PC-9 (cell line): ENCODE data around the gene CLTRN. TPM values are rescaled to one million over a fixed set of nuclear protein-coding genes. Genes with fewer than 3 reads are reported as not detected.

Source experiments
- BruUV-seq: library from RNA; stranded (reverse); fragments of 400-500 nt; replicated peaks from 2 replicates; lab custom pipeline; 2021; lab: Mats Ljungman, UMichigan
- CTCF ChIA-PET: fragments of 300-600 bp; sonication (Branson Sonifier 250); formaldehyde crosslinking; loops from one replicate; lab custom pipeline; 2022; ENCODE audit warnings: antibody characterized with exemption; lab: Charles Lee
- POLR2A ChIA-PET: fragments of 300-600 bp; sonication (Branson Sonifier 250); formaldehyde crosslinking; loops from one replicate; lab custom pipeline; 2022; ENCODE audit warnings: antibody characterized with exemption; ENCODE audit not compliant: unreplicated experiment; lab: Charles Lee
- DNase-seq, 2 experiments: peaks; one replicate each; pipeline versions ENCODE4 v3.0.0 to v3.0.0-alpha.2; 2015 to 2022; ENCODE audit warnings: mixed read lengths in 1 of 2
- H2AFZ ChIP-seq: fragments of 200-600 bp; sonication (generic); 2 replicates; pipeline ENCODE4 v1.8.1; 2017; ENCODE audit warnings: antibody characterized with exemption
- H3F3A ChIP-seq: fragments of 200-600 bp; sonication (generic); 2 replicates; pipeline ENCODE4 v1.8.1; 2017; ENCODE audit warnings: antibody characterized with exemption, mild to moderate bottlenecking, low read depth; ENCODE audit not compliant: insufficient read depth
- H3K27ac ChIP-seq: fragments of 200-600 bp; sonication (generic); 2 replicates; pipeline ENCODE4 v1.6.1; 2016; ENCODE audit warnings: mixed run types
- H3K27me3 ChIP-seq: fragments of 200-600 bp; sonication (generic); 2 replicates; pipeline ENCODE4 v1.6.1; 2016; ENCODE audit warnings: low read depth, mixed run types; ENCODE audit not compliant: insufficient read depth
- H3K36me3 ChIP-seq: fragments of 200-600 bp; sonication (generic); 2 replicates; pipeline ENCODE4 v1.6.1; 2016; ENCODE audit warnings: low read depth, mixed run types
- H3K4me1 ChIP-seq: fragments of 200-600 bp; sonication (generic); replicated peaks from 2 replicates; pipeline ENCODE4 v1.6.1; 2016; ENCODE audit warnings: mixed run types; ENCODE audit not compliant: insufficient read depth
- H3K4me2 ChIP-seq: fragments of 200-600 bp; sonication (generic); 2 replicates; pipeline ENCODE4 v1.6.1; 2017; ENCODE audit warnings: mixed run types
- H3K4me3 ChIP-seq: fragments of 200-600 bp; sonication (generic); 2 replicates; pipeline ENCODE4 v1.6.1; 2016; ENCODE audit warnings: mixed run types
- H3K79me2 ChIP-seq: fragments of 200-600 bp; sonication (generic); 2 replicates; pipeline ENCODE4 v1.6.1; 2017; ENCODE audit warnings: low read depth, mixed run types
- H3K9me2 ChIP-seq: fragments of 200-600 bp; sonication (generic); 2 replicates; pipeline ENCODE4 v1.8.1; 2017; ENCODE audit warnings: mild to moderate bottlenecking; ENCODE audit not compliant: insufficient read depth
- H3K9me3 ChIP-seq: fragments of 200-600 bp; sonication (generic); 2 replicates; pipeline ENCODE4 v1.8.1; 2016; ENCODE audit warnings: low read depth; ENCODE audit not compliant: insufficient read depth
- H4K20me1 ChIP-seq: fragments of 200-600 bp; sonication (generic); 2 replicates; pipeline ENCODE4 v1.8.1; 2017; ENCODE audit not compliant: insufficient read depth
- EZH2 ChIP-seq: fragments of 200-600 bp; sonication (generic); IDR thresholded peaks from 2 replicates; pipeline ENCODE4 v1.8.0; 2017; ENCODE audit warnings: antibody characterized with exemption, low read depth
- intact Hi-C: fragments of 100-400 bp; cut with micrococcal nuclease; formaldehyde crosslinking; loops from one replicate; pipeline ENCODE4 v1.10.0; 2022; ENCODE audit not compliant: unreplicated experiment
- total RNA-seq: library from RNA; stranded (reverse); gene quantifications from 2 replicates; pipeline ENCODE4 v1.2.3, GENCODE V29; 2021
- TF ChIP-seq, protein P1 (sequence below): fragments of 200-600 bp; sonication (generic); conservative IDR thresholded peaks from 2 replicates; pipeline ENCODE4 v1.6.1; 2017; ENCODE audit warnings: mixed run types, antibody characterized with exemption, mild to moderate bottlenecking, moderate library complexity

Gene CLTRN
- total RNA-seq, 1 experiment from 2014 or later: 2.7 TPM

- Histone ChIP-seq H3F3A (peaks cover 6% of the 10 kb centered on the region; the same call in 1 of the 2 replicates), H3K4me3 (no peak overlapping the region), H3K79me2 (peaks cover 61% of the 10 kb centered on the region), H3K9me2 (no peaks in the 10 kb centered on the region), H3K27ac (no peak overlapping the region), H3K27me3 (no peaks in the 10 kb centered on the region), H3K36me3 (peaks cover 9% of the 10 kb centered on the region; the same call in 1 of the 2 replicates), H3K4me1 (peaks cover 12% of the 10 kb centered on the region), H3K9me3 (no peaks in the 10 kb centered on the region), H3K4me2 (no peak overlapping the region), H4K20me1 (peaks cover 9% of the 10 kb centered on the region; the same call in 1 of the 2 replicates), H2AFZ (no peak overlapping the region)
- ChIA-PET POLR2A (no interaction called here), CTCF (no interaction called here)
- TF ChIP-seq, protein P1, sequence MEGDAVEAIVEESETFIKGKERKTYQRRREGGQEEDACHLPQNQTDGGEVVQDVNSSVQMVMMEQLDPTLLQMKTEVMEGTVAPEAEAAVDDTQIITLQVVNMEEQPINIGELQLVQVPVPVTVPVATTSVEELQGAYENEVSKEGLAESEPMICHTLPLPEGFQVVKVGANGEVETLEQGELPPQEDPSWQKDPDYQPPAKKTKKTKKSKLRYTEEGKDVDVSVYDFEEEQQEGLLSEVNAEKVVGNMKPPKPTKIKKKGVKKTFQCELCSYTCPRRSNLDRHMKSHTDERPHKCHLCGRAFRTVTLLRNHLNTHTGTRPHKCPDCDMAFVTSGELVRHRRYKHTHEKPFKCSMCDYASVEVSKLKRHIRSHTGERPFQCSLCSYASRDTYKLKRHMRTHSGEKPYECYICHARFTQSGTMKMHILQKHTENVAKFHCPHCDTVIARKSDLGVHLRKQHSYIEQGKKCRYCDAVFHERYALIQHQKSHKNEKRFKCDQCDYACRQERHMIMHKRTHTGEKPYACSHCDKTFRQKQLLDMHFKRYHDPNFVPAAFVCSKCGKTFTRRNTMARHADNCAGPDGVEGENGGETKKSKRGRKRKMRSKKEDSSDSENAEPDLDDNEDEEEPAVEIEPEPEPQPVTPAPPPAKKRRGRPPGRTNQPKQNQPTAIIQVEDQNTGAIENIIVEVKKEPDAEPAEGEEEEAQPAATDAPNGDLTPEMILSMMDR: no peak
- DNase-seq: no peak
- BruUV-seq: no TSS peak
- intact Hi-C loops: loop anchor here (10.0 kb wide), 1 partner anchor 534 kb away; no protein-coding TSS in a partner anchor
These were observed 15.8 kb upstream of the CLTRN start for GRCh38 chrX:15680401-15680800.

DNA sequence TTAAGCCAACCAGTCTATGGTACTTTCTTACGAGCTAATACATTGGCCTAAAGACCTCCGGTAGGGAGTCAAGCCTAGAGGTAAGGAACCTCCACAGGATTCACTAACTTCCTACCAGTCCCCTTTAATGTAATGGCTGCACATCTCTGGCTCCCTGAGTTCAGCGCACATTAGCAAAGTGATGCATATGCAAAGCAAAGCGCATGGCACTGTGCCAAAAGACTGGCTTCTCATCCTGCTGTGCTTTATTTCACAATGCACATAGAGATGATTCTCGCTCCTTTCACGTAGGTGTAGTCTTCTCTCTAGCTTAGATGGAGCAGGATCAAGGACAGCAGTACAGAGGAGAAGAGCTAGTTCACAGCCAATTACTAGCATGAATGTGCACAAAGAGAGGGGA lies 14.6 kb upstream of the CLTRN start:
- intact Hi-C loops: loop anchor here (10.0 kb wide), 1 partner anchor 344 kb away; the partner anchor contains the start of gene PIGA

DNA sequence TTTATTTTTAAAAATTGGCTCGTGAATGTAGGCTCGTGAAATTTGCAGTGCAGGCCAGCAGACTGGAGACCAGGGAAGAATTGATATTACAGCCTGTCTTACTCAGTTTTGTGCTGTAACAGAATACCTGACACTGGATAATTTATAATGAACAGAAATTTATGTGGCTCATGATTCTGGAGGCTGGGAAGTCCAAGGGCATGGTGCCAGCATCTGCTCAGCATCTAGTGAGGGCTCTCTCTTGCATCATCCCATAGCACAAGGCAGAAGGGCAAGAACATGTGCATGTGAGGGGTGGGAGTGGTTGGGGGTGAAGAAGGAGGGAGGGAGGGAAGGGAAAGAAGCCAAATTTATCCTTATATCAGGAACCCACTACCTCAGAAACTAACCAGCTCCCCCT lies 13.7 kb upstream of the CLTRN start:
- CTCF ChIA-PET: no interaction called here
- Histone ChIP-seq H3F3A (peaks cover 6% of the 10 kb centered on the region; the same call in 1 of the 2 replicates), H4K20me1 (peaks cover 9% of the 10 kb centered on the region; the same call in 1 of the 2 replicates), H3K27ac (no peak overlapping the region), H3K4me2 (no peak overlapping the region), H3K4me3 (no peak overlapping the region), H3K27me3 (no peaks in the 10 kb centered on the region), H3K9me3 (no peaks in the 10 kb centered on the region), H3K79me2 (peaks cover 61% of the 10 kb centered on the region), H3K36me3 (peaks cover 9% of the 10 kb centered on the region; the same call in 1 of the 2 replicates), H2AFZ (no peak overlapping the region), H3K4me1 (peaks cover 21% of the 10 kb centered on the region), H3K9me2 (no peaks in the 10 kb centered on the region)
- intact Hi-C loops: loop anchor here (10.0 kb wide), 1 partner anchor 344 kb away; the partner anchor contains the start of gene PIGA
- TF ChIP-seq EZH2: no peak
- TF ChIP-seq, protein P1: no peak
- no peak for DNase-seq
- BruUV-seq: no TSS peak
- POLR2A ChIA-PET: no interaction called here

More for the DNA sequence above, 14.6 kb upstream of the CLTRN start:
- POLR2A ChIA-PET: no interaction called here
- H3K36me3 ChIP-seq: peaks cover 9% of the 10 kb centered on the region; the same call in 1 of the 2 replicates
- no peaks in the 10 kb centered on the region for H3K9me2 ChIP-seq
- CTCF ChIA-PET: no interaction called here
- H3F3A ChIP-seq: peaks cover 6% of the 10 kb centered on the region; the same call in 1 of the 2 replicates
- H3K9me3 ChIP-seq: no peaks in the 10 kb centered on the region
- no peak overlapping the region for H3K27ac ChIP-seq
- no peak overlapping the region for H2AFZ ChIP-seq
- peaks cover 61% of the 10 kb centered on the region for H3K79me2 ChIP-seq
- no peaks in the 10 kb centered on the region for H3K27me3 ChIP-seq
- TF ChIP-seq, protein P1: no peak
- TF ChIP-seq EZH2: no peak
- H4K20me1 ChIP-seq: peaks cover 9% of the 10 kb centered on the region; the same call in 1 of the 2 replicates
- H3K4me1 ChIP-seq: peaks cover 12% of the 10 kb centered on the region
- BruUV-seq: no TSS peak
- H3K4me2 ChIP-seq: no peak overlapping the region
- H3K4me3 ChIP-seq: no peak overlapping the region
- no peak for DNase-seq
